ENCODE data around the gene FRMPD2. TPM values are rescaled to one million over a fixed set of nuclear protein-coding genes. Genes with fewer than 3 reads are reported as not detected.

Gene FRMPD2
- total RNA-seq, 1 donor from 2014 or later = under 0.01 TPM

DNA sequence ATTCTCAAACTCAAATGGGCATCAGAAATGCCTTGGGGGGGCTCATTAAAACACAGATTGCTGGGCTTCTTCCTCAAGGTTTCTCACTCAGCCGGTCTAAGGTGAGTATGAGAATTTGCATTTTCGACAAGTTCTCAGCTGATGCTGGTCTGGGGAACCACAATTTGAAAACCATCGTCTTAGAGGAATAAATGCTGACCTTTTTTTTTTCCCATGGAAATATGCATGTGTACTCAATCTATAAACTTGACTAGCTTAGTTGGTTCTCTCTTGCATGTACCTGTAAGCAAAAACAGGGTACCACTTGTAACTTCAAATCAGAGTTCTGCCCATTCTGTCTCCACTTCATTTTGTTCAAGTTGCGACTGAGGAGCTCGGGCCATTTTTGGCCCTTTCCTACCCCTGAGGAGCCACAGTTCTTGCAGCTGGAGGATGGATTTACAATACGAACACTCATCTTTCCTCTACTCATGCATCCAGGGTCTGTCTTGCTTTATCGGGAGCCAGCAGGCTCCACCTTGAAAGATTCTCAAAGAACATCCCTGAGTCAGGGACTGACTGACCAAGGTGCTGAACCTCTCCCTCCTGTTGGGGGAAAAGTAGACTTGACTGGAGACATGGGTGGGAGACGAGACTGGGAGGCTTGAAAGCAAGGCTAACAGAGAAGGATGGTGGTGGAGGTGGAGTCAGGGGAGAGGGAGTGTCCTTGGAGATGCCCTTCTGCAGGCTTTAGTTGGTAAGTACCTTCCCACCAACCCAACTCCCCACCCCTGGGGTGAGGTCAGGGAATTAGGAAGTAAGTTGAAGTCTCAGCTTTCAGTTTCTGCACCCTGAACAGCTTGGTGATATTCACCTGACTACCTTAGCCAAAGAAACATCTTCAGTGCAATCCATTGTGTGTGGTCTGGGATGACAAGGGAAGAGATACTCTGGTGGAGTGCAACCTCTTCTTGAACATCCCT is 28.3 kb upstream of the FRMPD2 start:
- TF ChIP-seq, protein P1, sequence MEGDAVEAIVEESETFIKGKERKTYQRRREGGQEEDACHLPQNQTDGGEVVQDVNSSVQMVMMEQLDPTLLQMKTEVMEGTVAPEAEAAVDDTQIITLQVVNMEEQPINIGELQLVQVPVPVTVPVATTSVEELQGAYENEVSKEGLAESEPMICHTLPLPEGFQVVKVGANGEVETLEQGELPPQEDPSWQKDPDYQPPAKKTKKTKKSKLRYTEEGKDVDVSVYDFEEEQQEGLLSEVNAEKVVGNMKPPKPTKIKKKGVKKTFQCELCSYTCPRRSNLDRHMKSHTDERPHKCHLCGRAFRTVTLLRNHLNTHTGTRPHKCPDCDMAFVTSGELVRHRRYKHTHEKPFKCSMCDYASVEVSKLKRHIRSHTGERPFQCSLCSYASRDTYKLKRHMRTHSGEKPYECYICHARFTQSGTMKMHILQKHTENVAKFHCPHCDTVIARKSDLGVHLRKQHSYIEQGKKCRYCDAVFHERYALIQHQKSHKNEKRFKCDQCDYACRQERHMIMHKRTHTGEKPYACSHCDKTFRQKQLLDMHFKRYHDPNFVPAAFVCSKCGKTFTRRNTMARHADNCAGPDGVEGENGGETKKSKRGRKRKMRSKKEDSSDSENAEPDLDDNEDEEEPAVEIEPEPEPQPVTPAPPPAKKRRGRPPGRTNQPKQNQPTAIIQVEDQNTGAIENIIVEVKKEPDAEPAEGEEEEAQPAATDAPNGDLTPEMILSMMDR (IDR thresholded peaks at IDR 0.05; ENCODE audit: insufficient read depth, low read length, severe bottlenecking) = no peak
- FAIRE-seq (no peak), DNase-seq (ENCODE audit: low read depth) (no peak)
- no peaks in the 10 kb centered on the region for H3K36me3 ChIP-seq (ENCODE audit: control insufficient read depth, insufficient read depth, low read length)
- H3K4me3 ChIP-seq (ENCODE audit: low read depth, low read length) = no peak overlapping the region
- H3K27me3 ChIP-seq (ENCODE audit: control insufficient read depth, insufficient read depth, low read length) = no peaks in the 10 kb centered on the region

DNA sequence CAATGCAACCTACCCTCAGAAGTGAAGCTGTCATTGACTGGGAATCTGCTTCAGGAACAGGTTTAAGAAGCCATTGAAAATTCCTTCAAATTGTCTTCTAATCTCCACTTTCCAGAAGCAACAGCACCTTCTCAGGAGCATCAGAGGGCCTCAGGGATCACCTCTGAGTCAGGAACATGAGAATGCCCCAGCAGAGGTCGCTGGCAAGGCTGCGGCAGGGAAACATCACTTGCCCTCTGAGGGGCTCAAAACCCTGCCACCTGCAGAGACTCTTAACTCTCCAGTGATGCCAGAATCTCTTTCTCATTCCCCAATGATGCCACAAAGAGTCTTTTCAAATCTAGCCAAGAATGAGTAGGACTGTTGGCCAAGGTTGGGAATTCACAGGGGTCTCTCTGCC is 26.1 kb upstream of the FRMPD2 start:
- FAIRE-seq (no peak), DNase-seq (ENCODE audit: low read depth) (no peak)
- Histone ChIP-seq H3K27me3 (ENCODE audit: control insufficient read depth, insufficient read depth, low read length) (no peaks in the 10 kb centered on the region), H3K36me3 (ENCODE audit: control insufficient read depth, insufficient read depth, low read length) (no peaks in the 10 kb centered on the region), H3K4me3 (ENCODE audit: low read depth, low read length) (no peak overlapping the region)
- TF ChIP-seq, protein P1 (IDR thresholded peaks at IDR 0.05; ENCODE audit: insufficient read depth, low read length, severe bottlenecking) = no peak

DNA sequence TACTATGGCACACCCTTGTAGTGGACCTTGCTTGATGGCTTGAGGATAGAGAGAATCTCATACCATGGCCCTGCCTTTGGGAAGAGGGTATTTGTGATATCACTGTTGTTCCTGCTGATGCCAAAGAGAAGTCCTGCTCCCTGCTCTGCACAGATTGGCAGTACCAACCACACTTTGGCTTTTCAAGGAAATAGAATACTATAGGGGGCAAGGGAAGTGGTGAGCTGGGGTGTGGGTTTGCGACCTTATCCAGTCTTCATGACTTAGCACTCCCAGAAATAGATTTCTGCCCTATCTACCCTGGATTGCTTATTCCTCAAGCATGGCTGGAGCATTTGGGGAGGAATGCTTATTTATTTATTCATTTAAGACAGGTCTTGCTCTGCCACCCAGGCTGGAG is 25.2 kb upstream of the FRMPD2 start:
- FAIRE-seq (no peak), DNase-seq (ENCODE audit: low read depth) (no peak)
- TF ChIP-seq, protein P1 (IDR thresholded peaks at IDR 0.05; ENCODE audit: insufficient read depth, low read length, severe bottlenecking) = no peak
- Histone ChIP-seq H3K36me3 (ENCODE audit: control insufficient read depth, insufficient read depth, low read length) (no peaks in the 10 kb centered on the region), H3K4me3 (ENCODE audit: low read depth, low read length) (no peak overlapping the region), H3K27me3 (ENCODE audit: control insufficient read depth, insufficient read depth, low read length) (no peaks in the 10 kb centered on the region)

DNA sequence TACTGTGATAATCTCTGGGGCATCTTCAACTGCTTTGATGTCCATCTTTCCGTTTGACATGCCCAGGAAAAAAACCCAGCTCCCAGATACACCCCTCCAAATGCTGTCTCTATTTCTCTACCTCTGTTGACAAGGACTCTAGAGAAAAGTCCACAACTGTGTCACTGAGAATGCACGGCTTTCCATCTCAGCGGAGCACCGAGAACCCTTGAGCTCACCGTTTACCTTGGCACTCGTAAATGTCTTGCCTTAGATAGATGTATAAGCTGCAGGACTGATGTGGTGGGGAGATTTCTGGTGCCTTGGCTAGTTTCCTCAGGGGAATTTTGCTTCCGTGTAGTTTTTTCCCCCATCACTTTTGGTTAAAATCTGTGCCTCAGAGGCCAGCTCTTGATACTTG is 24.6 kb upstream of the FRMPD2 start:
- DNase-seq (ENCODE audit: low read depth) (no peak), FAIRE-seq (no peak)
- Histone ChIP-seq H3K4me3 (ENCODE audit: low read depth, low read length) (no peak overlapping the region), H3K36me3 (ENCODE audit: control insufficient read depth, insufficient read depth, low read length) (no peaks in the 10 kb centered on the region), H3K27me3 (ENCODE audit: control insufficient read depth, insufficient read depth, low read length) (no peaks in the 10 kb centered on the region)
- TF ChIP-seq, protein P1 (IDR thresholded peaks at IDR 0.05; ENCODE audit: insufficient read depth, low read length, severe bottlenecking) = no peak

DNA sequence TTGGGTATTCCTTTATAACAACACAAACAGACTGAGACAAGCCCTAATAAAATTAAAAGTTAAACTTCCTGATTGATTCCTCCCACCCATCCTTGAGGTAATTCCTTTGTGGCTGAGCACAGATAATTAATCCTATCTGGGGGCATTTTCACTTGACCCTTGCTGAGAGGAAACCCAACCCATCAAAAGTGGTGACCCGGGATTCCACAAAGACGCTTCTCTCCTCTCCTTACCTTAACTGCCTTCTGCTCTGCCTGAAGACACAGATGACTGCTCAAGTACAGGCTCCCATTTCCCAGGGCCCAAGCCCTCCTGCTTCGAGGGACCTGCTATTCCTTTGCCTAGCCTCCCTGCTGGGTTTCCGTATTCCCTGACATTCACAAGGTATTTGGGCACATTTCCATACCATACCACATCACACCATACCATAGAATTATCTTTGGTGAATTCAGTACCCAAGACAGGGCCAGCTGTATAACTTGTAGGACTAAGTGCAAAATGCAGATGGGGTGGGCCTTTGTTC is 22.1 kb upstream of the FRMPD2 start:
- TF ChIP-seq, protein P1 (IDR thresholded peaks at IDR 0.05; ENCODE audit: insufficient read depth, low read length, severe bottlenecking) = no peak
- no peak overlapping the region for H3K4me3 ChIP-seq (ENCODE audit: low read depth, low read length)
- FAIRE-seq (no peak), DNase-seq (ENCODE audit: low read depth) (no peak)
- H3K27me3 ChIP-seq (ENCODE audit: control insufficient read depth, insufficient read depth, low read length) = no peaks in the 10 kb centered on the region
- no peaks in the 10 kb centered on the region for H3K36me3 ChIP-seq (ENCODE audit: control insufficient read depth, insufficient read depth, low read length)

All from bronchial epithelial cell (primary cell).